ENCODE results near the gene ACD.

DNA sequence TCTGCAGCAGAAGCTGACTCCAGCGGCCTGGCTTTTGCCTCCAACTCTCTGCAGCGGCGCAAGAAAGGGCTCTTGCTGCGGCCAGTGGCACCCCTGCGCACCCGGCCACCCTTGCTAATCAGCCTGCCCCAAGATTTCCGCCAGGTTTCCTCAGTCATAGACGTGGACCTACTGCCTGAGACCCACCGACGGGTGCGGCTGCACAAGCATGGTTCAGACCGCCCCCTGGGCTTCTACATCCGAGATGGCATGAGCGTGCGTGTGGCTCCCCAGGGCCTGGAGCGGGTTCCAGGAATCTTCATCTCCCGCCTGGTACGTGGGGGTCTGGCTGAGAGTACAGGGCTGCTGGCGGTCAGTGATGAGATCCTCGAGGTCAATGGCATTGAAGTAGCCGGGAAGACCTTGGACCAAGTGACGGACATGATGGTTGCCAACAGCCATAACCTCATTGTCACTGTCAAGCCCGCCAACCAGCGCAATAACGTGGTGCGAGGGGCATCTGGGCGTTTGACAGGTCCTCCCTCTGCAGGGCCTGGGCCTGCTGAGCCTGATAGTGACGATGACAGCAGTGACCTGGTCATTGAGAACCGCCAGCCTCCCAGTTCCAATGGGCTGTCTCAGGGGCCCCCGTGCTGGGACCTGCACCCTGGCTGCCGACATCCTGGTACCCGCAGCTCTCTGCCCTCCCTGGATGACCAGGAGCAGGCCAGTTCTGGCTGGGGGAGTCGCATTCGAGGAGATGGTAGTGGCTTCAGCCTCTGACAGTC lies 2.0 kb upstream of the ACD start:
- TF ChIP-seq CSRNP3 (CRISPR knock-in tag; IDR thresholded peaks at IDR 0.05) (no peak), ZFP30 (CRISPR knock-in tag; IDR thresholded peaks at IDR 0.05) (no peak), ZNF70 (CRISPR knock-in tag; IDR thresholded peaks at IDR 0.05) (no peak), TCF4 (CRISPR knock-in tag; IDR thresholded peaks at IDR 0.05; ENCODE audit: borderline replicate concordance) (no peak), ISL1 (CRISPR knock-in tag; IDR thresholded peaks at IDR 0.05) (no peak), OSR1 (CRISPR knock-in tag; IDR thresholded peaks at IDR 0.05) (no peak)
- TF ChIP-seq, protein P1, sequence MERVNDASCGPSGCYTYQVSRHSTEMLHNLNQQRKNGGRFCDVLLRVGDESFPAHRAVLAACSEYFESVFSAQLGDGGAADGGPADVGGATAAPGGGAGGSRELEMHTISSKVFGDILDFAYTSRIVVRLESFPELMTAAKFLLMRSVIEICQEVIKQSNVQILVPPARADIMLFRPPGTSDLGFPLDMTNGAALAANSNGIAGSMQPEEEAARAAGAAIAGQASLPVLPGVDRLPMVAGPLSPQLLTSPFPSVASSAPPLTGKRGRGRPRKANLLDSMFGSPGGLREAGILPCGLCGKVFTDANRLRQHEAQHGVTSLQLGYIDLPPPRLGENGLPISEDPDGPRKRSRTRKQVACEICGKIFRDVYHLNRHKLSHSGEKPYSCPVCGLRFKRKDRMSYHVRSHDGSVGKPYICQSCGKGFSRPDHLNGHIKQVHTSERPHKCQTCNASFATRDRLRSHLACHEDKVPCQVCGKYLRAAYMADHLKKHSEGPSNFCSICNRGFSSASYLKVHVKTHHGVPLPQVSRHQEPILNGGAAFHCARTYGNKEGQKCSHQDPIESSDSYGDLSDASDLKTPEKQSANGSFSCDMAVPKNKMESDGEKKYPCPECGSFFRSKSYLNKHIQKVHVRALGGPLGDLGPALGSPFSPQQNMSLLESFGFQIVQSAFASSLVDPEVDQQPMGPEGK (CRISPR knock-in tag; IDR thresholded peaks at IDR 0.05; ENCODE audit: borderline replicate concordance) = no peak
- TF ChIP-seq, protein P2, sequence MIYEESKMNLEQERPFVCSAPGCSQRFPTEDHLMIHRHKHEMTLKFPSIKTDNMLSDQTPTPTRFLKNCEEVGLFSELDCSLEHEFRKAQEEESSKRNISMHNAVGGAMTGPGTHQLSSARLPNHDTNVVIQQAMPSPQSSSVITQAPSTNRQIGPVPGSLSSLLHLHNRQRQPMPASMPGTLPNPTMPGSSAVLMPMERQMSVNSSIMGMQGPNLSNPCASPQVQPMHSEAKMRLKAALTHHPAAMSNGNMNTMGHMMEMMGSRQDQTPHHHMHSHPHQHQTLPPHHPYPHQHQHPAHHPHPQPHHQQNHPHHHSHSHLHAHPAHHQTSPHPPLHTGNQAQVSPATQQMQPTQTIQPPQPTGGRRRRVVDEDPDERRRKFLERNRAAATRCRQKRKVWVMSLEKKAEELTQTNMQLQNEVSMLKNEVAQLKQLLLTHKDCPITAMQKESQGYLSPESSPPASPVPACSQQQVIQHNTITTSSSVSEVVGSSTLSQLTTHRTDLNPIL (CRISPR knock-in tag; IDR thresholded peaks at IDR 0.05; ENCODE audit: low read depth) = no peak
